Measurements from ENCODE around the gene TSHZ2. TPM values are rescaled to one million over a fixed set of nuclear protein-coding genes. Genes with fewer than 3 reads are reported as not detected.

Gene TSHZ2
- total RNA-seq, 2 donors from 2014 or later, result 3.3 to 6.2 TPM

DNA sequence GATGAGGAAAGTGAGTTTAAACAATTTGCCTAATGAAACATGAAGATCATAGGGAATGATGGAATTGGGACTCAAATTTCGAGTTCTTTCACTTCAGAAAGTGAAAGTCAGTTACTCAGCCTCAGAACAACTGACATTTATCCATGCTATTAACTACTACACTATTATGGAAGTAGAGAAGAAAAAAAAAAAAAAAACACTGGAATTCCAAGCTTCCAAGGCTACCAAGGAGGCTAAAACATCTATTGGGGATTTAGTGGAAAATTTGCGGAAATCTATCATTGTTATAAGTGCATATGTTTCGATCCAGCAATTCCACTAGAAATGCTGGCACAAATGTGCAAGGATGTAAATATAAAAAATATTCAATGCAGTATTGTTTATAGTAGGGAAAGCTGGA lies 70.4 kb downstream of the TSHZ2 start:
- Histone ChIP-seq H3K4me1 (no peaks in the 10 kb centered on the region), H3K27ac (no peak overlapping the region), H3K36me3 (no peaks in the 10 kb centered on the region), H3K4me3 (no peak overlapping the region), H3K9me3 (peaks cover 0 to 5% of the 10 kb centered on the region in 2 donors), H3K27me3 (no peaks in the 10 kb centered on the region)
- TF ChIP-seq, protein P1, sequence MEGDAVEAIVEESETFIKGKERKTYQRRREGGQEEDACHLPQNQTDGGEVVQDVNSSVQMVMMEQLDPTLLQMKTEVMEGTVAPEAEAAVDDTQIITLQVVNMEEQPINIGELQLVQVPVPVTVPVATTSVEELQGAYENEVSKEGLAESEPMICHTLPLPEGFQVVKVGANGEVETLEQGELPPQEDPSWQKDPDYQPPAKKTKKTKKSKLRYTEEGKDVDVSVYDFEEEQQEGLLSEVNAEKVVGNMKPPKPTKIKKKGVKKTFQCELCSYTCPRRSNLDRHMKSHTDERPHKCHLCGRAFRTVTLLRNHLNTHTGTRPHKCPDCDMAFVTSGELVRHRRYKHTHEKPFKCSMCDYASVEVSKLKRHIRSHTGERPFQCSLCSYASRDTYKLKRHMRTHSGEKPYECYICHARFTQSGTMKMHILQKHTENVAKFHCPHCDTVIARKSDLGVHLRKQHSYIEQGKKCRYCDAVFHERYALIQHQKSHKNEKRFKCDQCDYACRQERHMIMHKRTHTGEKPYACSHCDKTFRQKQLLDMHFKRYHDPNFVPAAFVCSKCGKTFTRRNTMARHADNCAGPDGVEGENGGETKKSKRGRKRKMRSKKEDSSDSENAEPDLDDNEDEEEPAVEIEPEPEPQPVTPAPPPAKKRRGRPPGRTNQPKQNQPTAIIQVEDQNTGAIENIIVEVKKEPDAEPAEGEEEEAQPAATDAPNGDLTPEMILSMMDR (IDR thresholded peaks at IDR 0.05), result no peak
- DNase-seq (ENCODE audit: low spot score), result no peak

- H3K4me3 ChIP-seq, result no peak overlapping the region
- no peaks in the 10 kb centered on the region for H3K36me3 ChIP-seq
- TF ChIP-seq, protein P1 (IDR thresholded peaks at IDR 0.05), result no peak
- H3K27ac ChIP-seq, result no peak overlapping the region
- no peaks in the 10 kb centered on the region for H3K4me1 ChIP-seq
- H3K9me3 ChIP-seq, result peaks cover 0 to 6% of the 10 kb centered on the region in 2 donors
- H3K27me3 ChIP-seq, result no peaks in the 10 kb centered on the region
- DNase-seq (ENCODE audit: low spot score), result no peak
Observed at GRCh38 chr20:53044296-53044695, 72.1 kb downstream of the TSHZ2 start.

DNA sequence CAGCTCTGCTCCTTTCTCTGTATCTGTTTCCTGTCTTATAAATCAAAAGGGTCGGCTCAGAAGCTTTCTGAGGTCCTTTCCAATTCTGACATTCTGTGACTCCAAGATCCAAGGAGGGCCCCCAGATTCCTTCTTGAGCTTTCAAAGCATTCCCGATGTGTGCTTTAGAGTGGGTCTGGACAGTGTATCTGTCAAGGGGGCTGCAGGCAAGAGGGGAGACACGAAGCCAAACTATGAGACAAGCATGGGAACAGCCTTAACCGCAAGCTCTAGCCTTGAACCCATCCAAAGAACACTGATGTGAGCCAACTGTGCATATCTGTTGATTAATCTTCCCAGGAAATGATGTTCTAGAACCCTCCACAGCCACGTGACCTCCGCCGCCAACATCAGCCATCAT lies 73.8 kb downstream of the TSHZ2 start:
- no peak for DNase-seq (ENCODE audit: low spot score)
- no peak overlapping the region for H3K27ac ChIP-seq
- H3K9me3 ChIP-seq, result peaks cover 0 to 6% of the 10 kb centered on the region in 2 donors
- H3K4me1 ChIP-seq, result no peaks in the 10 kb centered on the region
- no peaks in the 10 kb centered on the region for H3K36me3 ChIP-seq
- H3K27me3 ChIP-seq, result no peaks in the 10 kb centered on the region
- TF ChIP-seq, protein P1 (IDR thresholded peaks at IDR 0.05), result no peak
- H3K4me3 ChIP-seq, result no peak overlapping the region

DNA sequence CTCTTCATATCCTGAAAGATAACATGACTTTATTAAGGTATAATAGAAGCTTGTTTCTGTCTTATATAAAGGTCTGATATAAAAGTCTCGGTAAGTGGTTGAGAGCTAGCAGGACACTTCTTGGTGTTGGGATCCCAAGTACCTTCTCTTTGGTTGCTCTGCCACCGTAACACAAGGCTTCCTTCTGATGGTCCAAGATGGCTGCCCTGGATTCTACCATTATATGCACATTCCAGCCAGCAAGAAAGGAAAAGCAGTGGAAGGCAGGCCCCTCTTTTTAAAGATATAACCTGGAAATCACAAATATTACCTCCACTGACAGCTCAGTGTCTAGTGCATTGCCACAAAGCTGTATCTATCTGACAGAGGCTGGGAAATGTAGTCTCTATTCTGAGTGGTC lies 75.0 kb downstream of the TSHZ2 start:
- Histone ChIP-seq H3K27me3 (no peaks in the 10 kb centered on the region), H3K27ac (no peak overlapping the region), H3K36me3 (no peaks in the 10 kb centered on the region), H3K4me3 (no peak overlapping the region), H3K4me1 (no peaks in the 10 kb centered on the region), H3K9me3 (peaks cover 0 to 6% of the 10 kb centered on the region in 2 donors)
- no peak for DNase-seq (ENCODE audit: low spot score)
- TF ChIP-seq, protein P1 (IDR thresholded peaks at IDR 0.05), result no peak

DNA sequence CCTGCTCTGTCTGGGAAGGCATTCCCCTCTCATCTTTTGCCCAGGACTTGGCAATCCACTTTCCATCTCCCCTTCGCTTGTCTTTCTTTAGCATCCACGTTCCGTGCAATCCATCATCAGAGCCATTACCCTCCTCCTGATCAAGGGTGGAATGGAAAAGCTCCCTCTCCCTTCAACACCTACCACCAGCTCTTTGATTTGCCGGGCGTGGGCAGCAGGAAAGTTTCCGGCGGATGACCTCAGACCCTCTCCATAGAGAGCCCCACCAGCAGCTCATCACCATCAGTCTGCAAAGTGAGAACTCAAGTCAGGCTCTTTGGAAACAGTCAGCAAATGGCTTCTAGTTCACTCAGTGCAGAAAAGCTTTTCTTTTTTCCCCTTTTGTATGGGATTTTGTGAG lies 76.2 kb downstream of the TSHZ2 start:
- no peak for DNase-seq (ENCODE audit: low spot score)
- TF ChIP-seq, protein P1 (IDR thresholded peaks at IDR 0.05), result no peak
- Histone ChIP-seq H3K4me1 (no peaks in the 10 kb centered on the region), H3K4me3 (no peak overlapping the region), H3K36me3 (no peaks in the 10 kb centered on the region), H3K27ac (no peak overlapping the region), H3K27me3 (no peaks in the 10 kb centered on the region), H3K9me3 (peaks cover 0 to 6% of the 10 kb centered on the region in 2 donors)

DNA sequence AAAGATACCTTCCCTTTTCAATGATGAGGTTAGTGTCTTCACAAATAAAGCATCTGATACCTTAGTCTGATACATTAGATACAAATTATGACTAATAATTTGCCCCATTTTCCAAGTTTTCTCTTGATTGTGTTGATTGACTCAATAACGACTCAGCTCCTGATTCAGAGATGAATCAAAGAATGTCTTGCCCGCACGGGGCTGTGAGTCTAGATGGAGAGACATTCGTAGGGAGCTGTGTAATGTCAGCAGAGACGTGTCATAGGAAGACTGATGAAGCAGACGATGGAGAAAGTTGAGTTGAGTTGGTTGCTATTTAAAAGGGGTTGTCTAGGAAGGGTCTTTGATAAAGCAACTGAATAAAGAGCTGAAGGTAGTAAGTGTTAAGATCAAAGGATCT lies 78.2 kb downstream of the TSHZ2 start:
- H3K4me1 ChIP-seq, result no peaks in the 10 kb centered on the region
- DNase-seq (ENCODE audit: low spot score), result no peak
- H3K4me3 ChIP-seq, result no peak overlapping the region
- TF ChIP-seq, protein P1 (IDR thresholded peaks at IDR 0.05), result no peak
- H3K36me3 ChIP-seq, result no peaks in the 10 kb centered on the region
- H3K27ac ChIP-seq, result no peak overlapping the region
- peaks cover 0 to 6% of the 10 kb centered on the region in 2 donors for H3K9me3 ChIP-seq
- H3K27me3 ChIP-seq, result no peaks in the 10 kb centered on the region
